Stimulated activated CD4-positive, alpha-beta T cell treated with anti-CD3 and anti-CD28 coated beads, Interleukin-1b, Interleukin-23, amount 100 ng/mL, for 4 hours (primary cell): Measurements from ENCODE around the gene KCNAB1.

Source experiments
- DNase-seq, 2 donors: peaks; one replicate each; pipeline ENCODE4 v3.0.0-alpha.2; 2020; ENCODE audit warnings: low read depth in 2 of 2

KCNAB1 gene

DNA sequence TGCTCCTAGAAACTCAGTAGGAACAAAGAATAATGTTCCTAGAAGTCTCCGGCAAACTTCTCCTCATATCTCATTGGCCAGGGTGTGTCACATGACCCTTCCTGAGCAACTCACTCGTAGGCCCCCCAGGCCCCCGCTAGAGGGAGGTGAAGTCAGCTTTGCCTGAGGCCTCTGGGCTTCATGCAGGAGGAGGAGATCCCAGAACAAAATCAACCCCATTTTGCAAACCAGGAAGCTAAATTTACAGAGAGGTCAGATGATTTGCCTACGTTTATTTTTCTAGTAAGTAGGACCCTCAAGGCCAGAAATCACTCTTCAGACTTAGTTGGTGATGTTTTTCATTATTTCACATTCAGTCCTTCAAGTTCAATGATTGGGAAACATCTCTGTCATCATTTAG, 335.5 kb downstream of the KCNAB1 start:
- DNase-seq = no peak

DNA sequence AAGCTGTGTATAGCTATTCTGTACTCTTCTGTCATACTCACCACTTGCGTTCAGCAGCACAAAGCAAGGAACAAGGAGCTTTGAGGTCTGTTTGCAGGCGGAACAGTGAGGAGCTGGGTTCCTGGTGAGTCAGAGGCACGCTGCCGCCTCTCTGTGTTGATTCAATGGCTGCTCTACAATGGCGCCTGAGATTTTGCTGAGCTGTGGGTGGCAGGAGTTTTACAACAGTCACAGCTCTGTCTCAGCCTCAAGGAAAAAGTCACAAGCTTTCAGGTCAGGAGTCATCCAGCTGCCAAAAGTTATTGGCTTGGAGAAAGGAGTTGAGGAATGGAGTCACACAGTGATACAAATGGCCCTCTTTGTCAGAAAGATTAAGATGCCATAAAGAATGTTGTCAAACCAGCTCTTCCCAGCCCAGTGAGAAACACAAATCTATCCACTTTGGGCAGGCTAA, 336.4 kb downstream of the KCNAB1 start:
- no peak for DNase-seq

DNA sequence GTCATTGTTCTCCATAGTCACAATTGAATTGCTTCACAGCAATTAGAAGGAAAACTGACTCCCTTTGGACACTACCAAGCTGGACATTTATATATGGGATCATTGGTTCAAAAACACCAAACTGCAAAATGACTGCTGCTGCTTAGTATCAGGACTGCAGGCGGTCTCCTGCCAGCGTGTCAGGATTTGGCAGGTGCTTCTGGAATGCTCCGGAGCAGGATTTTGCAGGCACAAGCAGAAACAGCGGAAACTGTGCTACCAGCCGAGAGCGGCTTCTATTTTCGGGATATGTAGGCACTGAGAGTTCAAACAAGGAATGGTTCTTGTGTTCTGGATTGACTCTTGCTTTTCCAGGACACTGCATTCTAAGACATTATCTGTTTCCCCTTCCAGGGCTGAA, 339.1 kb downstream of the KCNAB1 start:
- no peak for DNase-seq

DNA sequence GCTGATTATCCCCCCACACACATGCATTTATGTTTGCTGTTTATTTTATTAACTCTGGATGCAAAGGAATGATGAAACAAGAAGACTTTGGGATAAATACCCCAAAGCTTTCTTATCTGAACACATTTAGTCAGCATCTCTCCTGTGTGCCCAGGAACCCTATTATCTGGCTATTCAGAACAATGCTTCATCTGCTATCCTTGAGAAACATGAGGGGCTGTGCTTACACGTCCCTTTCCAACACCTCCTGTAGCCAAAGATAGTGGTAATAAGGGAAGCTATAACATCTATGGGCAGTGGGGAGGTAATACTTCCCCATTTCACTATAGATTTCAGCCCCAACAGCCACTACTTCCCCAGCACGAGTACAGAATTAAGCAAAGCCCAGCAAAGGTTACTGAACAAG, 339.8 kb downstream of the KCNAB1 start:
- DNase-seq = no peak

DNA sequence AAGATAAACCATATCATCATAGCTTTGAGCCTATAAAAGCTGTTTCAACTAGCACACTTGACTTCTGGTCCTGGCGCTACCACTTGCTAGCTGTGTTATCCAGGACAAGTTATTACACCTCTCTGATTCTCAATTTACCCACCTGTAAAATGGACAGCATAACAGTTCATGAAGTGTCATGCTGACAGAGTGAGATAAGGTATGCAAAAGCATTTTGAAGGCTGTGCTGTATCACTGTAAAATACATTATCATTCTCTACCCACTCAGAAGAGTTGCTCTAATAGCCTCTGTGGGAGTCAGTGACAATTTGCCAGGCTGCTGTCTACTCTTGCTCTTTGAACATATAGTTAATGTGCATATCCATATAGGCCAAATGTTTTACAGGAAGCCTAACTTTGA, 341.5 kb downstream of the KCNAB1 start:
- no peak for DNase-seq

DNA sequence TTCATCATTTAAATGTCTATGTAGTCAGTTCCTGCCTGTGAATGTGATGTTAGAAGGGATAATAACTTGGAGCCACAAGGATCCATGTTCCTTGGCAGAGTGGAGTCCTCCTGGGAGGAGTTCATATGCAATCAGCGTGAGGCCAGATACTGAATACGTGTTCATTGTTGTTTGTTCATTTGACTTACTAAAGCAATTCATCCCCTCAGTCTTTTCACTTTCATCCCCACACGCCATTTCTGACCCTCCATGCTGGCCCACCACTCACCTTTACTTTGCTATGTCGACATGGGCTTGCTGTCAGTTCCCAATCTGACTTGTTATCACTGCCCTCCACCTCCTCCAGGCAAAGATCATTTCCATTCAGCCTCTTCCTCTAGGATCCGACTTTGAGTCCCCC, 342.7 kb downstream of the KCNAB1 start:
- DNase-seq = no peak

DNA sequence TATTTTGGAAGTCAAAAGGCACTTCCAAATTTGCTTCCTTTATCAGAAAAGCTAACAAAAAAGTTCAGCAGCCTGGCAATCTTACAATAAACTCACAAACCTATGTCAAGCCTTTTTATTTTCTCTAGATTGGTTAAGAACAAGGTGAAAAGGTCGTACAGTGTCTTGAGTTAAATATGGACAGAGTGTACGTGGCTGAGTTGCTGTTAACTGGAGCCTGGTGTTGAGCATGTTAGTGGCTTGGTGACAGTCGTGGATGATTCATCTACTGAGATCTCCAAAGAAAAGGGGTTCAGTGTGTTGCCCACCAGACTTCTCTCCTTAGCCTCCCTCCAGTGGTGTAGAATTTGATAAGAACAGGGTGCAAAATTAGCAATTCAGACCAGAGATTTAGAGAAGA, 344.8 kb downstream of the KCNAB1 start:
- DNase-seq = no peak

DNA sequence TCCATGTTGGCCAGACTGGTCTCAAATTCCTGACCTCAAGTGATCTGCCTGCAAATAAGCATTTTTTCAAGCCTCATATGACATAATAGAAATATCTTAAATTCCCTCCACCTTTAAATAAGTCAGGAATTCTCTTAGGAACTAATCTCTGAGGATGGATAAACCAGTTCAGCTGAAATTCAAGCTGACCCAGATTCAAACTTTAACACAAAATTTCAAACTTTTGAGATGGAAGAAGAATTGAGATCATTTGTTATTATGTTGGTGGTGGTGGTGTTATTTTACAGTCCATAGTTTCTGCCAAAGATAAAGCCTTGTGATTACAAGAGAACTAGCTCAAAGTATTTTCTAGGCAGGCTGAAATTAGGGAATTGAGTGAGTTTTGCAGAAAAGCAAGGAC, 349.1 kb downstream of the KCNAB1 start:
- DNase-seq = no peak

DNA sequence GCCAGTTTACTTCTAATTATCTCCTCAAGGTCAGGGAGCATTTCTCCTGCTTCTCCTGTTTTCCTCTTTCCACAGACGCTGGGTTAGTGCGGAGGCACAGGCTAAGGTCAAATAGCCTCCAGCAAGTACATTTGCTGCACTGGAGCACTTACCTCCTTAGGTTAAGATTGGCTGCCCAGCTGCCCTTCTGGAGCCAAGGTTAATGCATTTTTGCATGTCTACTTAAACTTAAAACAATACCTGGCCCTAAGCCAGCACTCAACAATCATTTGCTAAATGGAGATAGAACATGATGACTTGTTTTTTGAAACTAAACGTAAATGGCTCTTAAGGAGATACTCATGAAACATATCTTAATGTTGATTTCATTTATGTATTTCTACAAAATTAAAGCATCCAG, 351.1 kb downstream of the KCNAB1 start:
- no peak for DNase-seq

DNA sequence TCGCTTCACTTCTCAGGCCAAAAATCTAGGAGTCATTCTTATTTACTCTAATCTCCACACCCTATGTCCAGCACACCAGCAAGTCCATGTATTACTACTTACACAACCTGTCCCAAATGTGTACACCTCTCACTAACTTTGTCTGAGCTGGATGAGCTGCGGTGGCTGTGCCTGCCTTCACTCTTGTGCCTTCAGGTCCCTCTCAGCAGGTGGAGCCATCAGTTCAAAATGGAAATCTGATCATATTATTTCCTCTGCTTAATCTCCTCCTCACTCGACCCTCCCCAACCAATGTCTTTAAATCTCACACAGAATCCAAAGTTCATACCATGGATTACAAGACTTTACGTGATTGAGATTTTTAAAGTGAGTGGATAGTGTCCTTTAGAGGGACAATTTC, 351.8 kb downstream of the KCNAB1 start:
- DNase-seq = no peak

DNA sequence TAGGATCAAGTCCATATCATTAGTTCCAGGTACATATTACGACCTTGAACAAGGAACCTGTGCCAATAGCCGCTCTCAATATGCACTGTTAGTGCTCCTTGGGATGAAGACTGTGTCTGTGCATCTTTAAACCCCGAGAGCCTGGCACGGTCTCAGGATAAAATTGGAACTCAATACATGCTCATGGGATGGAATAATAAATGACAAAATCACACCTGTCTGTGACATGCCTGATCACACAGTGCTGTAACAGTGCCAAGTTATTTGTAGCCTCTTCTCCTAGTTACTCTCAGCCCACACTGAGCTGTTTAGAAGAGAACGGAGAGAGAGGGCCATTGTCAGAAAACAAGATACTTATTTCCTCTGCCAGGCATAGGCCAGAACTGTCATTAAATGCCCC, 352.3 kb downstream of the KCNAB1 start:
- no peak for DNase-seq

DNA sequence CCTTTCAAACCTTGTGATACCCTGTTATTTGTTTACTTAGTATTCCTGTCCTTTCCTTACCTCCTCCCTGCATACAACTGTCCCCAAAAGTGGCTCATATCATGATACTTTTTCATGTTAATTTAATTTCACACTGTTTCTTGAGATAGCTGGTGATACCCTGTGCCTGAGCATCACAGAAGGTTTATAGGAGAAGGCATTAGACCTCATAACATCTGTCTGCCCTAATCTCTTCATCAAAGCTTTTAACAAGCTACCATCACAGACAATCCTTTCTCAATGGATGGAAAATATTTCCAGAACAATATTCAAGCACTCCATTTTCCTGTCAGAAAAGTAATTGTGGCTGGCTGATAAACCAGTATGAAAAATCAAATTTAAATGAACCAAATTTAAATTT, 353.0 kb downstream of the KCNAB1 start:
- DNase-seq = no peak

DNA sequence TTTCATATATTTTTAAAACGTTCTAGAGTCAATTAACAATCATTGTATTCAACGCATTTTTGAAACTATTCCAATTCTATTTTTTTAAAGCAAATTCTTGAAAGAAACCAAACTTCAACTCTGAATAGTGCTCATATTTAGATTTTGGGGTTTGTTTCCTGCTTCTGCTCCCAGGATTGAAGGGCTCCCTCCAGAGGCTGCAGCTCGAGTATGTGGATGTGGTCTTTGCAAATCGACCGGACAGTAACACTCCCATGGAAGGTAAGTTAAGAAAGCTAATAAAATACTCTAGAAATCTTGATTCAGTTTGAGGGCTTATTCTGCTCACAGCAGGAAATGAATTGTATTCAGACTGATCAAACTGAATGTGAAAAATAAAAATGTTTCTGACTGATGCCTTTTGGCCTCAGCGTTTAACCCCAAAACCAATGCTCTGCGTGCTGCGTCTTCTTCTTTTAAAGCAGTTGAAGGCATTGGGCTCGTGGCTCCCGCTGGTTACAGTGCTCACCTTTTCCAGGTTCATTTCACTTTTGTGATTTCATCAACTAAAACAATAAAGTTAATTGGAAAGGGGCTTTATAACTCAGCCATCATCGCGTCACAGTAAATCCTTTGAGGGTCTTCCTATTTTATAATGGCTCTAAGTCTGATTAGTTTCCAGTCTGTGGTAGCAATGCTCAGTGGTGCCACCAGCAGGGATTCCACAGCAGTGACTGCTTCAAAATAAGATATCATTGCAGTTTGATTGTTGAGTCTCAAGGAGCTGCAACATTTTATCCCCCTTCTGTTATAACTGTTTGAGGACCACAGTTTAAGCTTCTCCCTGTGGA, 354.4 kb downstream of the KCNAB1 start:
- DNase-seq = no peak

DNA sequence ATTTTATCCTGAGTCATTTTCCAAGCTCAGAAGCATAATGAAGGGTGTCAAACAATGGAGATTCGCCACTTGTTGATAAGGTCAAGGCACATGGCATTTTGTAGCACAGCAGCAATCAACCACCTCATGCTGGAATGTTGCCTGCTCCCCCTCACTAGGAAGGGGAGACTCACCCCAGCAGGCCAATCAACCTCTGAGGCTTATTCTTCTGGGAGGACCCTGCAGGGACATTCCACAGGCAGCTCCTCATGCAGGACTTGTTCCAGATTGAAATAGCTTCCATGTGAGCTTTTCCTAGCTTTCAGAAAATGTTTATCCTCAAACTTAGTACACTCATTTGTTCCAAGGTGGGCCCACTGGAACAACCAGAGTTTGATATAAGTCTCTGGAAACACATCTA, 356.9 kb downstream of the KCNAB1 start:
- no peak for DNase-seq

DNA sequence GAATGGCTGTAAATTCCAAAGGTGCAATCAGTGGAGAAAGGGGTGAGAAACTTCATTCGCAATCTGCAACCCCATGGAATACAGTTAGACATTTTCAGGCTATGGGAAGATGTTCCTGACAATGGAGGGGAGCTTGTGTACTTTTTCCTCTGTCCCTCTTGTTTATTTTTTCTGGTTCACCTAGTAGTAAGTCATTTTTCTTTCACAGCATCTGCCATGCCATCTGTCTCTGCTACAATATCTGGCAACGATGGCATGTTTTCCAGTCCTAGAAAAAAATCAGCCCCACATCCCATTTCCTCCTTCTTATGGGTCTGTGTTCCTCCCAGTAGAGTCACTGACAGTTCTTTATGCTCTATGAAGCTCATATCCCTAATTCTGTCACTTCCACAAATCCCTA, 358.5 kb downstream of the KCNAB1 start:
- DNase-seq = no peak

DNA sequence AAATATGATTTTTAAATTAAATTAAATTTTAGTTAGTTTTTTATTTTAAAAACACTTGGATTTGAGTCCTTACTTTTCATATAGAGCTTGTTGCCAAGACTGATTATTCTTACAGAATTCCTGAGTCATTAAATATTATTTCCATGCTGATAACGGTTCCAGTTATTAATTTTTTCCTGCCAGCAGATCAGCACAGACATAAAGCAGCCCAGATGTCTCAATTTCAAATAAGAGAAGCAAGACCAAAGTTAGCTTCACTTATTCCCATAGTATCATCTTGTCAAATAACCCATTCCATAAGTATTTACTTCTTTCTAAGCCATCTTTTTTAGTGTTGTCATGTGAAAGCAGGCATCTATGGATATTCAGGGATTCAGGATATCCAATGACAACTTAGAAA, 359.2 kb downstream of the KCNAB1 start:
- no peak for DNase-seq

DNA sequence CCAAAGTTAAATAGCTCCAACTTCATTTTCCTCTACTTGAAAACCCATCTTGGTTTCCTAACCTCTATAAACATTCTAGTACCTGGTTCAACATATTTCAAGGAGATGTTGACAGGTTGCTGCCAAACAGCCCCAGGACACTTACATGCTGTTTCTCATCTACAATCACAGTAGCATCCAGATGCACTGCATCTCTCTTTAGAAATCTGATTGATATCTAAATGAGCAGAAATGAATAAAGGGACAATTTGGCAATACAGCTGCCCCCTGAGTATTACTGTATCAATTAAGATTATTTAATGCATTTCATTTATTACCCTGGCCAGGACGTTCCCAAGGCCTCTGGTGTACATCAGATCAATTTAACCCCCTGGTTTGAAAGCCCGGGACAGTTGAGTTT, 360.6 kb downstream of the KCNAB1 start:
- DNase-seq = no peak

DNA sequence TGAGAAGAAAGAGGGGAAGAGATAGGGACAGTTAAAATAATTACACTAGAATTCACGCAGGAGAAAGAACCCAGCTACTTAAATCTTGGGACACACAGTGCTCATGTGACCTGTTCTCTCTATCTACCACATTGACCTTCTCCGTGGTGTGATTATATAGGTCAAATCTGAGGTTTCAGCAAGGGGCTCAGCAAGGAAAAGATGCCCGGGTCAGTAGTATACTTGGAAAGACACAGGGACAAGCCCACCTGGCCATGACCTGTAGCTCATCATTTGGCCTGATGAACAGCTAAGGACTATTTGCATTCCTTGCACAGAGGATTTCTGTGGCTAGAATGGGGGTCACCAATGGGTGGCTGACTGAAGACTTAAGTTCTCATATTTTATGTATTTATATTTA, 362.6 kb downstream of the KCNAB1 start:
- no peak for DNase-seq

DNA sequence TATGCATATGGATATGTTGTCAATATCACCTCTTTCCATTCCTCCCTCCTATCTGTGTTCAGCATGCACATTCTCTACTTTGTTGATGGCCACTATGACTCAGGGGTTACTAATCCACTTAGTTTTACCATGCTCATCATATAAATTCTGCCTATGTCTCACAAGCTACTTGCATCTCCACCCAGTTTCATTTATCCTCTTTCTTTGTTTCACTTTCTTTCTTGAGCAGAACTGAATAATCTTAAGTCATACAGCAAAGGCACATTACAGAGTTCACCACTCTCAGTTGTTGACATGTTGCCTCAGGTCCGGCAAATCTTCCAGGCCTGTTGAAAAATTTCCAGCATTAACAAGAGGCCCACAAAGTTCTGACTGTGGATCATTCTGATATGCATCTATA, 363.0 kb downstream of the KCNAB1 start:
- peak in 1 of 2 donors; percentile 15 for DNase-seq

DNA sequence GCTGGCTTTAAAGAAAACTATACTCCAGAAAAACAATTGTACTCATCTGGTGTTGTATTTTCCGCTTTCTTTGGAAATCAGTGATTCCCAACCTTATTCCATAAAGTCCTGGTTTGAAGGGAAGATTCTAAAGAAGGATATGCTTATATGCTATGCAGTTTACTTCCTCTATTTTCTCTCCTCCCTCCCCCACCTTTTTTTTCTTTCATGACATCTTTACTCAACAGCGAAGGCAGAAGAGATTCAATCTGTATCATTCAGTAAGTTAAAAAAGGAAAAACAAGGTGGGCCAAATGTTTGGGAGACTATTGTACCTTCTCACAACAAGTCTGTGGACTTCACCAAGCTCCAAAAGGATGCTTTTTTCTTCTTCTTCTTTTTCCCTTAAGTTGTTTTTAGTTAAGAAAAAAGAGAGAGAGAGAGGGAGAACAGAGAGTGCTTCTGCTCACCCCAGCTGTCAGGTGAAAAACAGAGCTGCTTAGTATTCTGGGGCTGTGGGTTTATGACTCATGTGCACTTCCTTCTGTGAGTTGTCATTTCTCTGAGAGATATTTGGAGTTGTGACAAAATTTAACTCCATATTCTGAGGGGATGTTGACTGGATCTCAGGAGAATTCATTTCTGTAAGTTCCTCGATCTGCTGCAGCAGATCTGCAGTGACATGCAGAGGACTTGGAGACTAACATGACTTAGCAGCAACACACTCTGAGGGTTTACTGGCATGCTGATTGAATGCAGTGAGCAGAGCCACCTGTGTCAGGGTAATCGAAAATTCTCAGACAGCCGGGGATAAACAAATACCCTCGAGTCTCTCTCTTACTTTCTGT, 363.8 kb downstream of the KCNAB1 start:
- DNase-seq = peak in 1 of 2 donors; percentile 33

DNA sequence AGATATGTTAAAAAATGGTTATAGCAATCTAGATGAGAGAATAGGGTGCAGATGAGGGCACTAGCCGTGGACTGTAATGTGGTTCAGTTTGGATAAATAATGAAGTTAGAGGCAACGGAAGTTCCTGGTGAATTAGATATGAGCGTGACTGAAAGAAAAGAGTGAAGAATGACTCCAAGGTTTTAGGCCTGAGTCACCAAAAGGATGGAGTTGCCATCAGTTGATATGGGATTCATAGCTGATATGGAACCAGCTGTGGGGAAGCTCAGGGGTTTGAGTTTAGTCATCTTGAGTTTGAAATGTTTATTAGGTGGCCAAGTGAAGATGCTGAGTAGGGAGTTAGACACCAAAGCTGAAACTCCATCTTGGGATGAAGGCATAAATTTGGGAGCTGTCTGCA, 368.4 kb downstream of the KCNAB1 start:
- DNase-seq = no peak

DNA sequence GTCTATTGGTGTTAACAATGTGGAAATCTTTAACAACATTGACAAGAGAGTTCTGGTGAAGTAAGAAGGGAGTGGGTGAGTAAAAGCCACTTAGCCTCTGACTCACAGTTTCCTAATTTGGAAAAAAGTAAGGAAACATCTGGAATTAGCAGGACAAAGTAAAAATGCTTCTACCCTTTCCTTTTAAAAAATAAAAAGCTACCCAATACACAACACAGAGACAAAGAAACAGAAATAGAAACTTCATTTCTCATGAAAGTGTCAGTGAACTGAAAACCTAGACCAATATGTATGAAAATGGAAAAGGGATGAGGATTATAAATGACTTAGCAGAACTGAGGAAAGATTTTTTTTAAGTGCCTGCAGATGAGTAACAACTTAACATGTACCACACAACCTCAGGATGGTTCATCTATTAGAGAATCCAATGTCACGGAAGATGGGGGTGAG, 369.1 kb downstream of the KCNAB1 start:
- no peak for DNase-seq

DNA sequence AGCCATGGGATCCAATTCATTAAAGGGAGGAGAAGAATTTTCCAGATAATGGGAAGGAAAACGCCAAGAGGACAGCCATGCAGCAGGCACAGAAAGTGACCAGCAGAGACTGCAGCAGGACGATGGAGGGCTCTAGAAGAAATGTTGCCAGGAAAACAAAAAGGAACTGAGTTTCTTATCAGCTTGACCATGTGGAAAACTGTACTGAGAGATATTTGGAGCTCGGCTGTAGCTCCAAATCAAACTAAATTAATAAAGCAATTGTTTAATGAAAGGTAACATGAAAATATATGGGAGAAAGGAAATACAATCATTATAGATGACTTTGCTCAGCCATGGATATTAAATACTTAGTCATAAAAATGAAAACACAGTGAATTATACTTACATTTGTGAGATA, 370.8 kb downstream of the KCNAB1 start:
- no peak for DNase-seq
